HEK293 (cell line): ENCODE results near the gene UPP2.

Experiments
- CTCF ChIA-PET: fragments of 350-600 bp; formaldehyde crosslinking; extraction: SDS; loops from one replicate; lab custom pipeline; 2021; ENCODE audit warnings: antibody characterized with exemption; lab: Yijun Ruan, JAX
- POLR2A ChIA-PET: fragments of 300-600 bp; formaldehyde crosslinking; extraction: SDS; loops from one replicate; lab custom pipeline; 2020; ENCODE audit warnings: antibody characterized with exemption, inconsistent platforms; lab: Yijun Ruan, JAX
- H3K27ac ChIP-seq: fragments of 200-500 bp; sonication (Bioruptor generic); 2 replicates; pipeline ENCODE4 v1.5.1; 2014; ENCODE audit warnings: low read depth, low read length, control low read depth, inconsistent platforms; ENCODE audit errors: extremely low read depth
- H3K36me3 ChIP-seq, 2 experiments: fragments of 200-500 bp in 1 of 2; sonication (Bioruptor generic) in 1 of 2; 1 replicate in 1 of 2; 2 replicates in 1 of 2; pipeline ENCODE4 v1.5.1; 2014 to 2017; ENCODE audit warnings: inconsistent platforms in 2 of 2, low read length in 2 of 2; ENCODE audit not compliant: control insufficient read depth in 2 of 2, insufficient read depth in 1 of 2
- H3K4me1 ChIP-seq: fragments of 200-500 bp; sonication (Bioruptor generic); 2 replicates; pipeline ENCODE4 v1.5.1; 2014; ENCODE audit warnings: mild to moderate bottlenecking, low read length, inconsistent platforms; ENCODE audit not compliant: control insufficient read depth, insufficient read depth
- H3K4me3 ChIP-seq: 2 replicates; pipeline ENCODE4 v1.5.1; 2011; ENCODE audit warnings: low read depth, mild to moderate bottlenecking, control low read depth, low read length, moderate library complexity
- H3K9me3 ChIP-seq: fragments of 200-500 bp; sonication (Bioruptor generic); 2 replicates; pipeline ENCODE4 v1.5.1; 2014; ENCODE audit warnings: low read depth, low read length, inconsistent platforms; ENCODE audit not compliant: control insufficient read depth, insufficient read depth
- GLIS2 ChIP-seq: fragments of 450-650 bp; formaldehyde crosslinking; IDR thresholded peaks from 2 replicates; pipeline ENCODE4 v1.5.1; 2016; ENCODE audit warnings: missing biosample characterization, missing genetic modification characterization
- HOXA7 ChIP-seq: sonication (generic); formaldehyde crosslinking; IDR thresholded peaks from 2 replicates; pipeline ENCODE4 v1.8.1; 2022; ENCODE audit warnings: missing genetic modification reagents, borderline replicate concordance
- KLF7 ChIP-seq: fragments of 450-650 bp; formaldehyde crosslinking; IDR thresholded peaks from 2 replicates; pipeline ENCODE4 v1.5.1; 2016; ENCODE audit warnings: missing biosample characterization, missing genetic modification characterization, borderline replicate concordance
- MZF1 ChIP-seq: fragments of 450-650 bp; formaldehyde crosslinking; IDR thresholded peaks from 2 replicates; pipeline ENCODE4 v1.5.1; 2017; ENCODE audit warnings: missing biosample characterization, missing genetic modification characterization, borderline replicate concordance
- SP2 ChIP-seq: fragments of 450-650 bp; formaldehyde crosslinking; IDR thresholded peaks from 2 replicates; pipeline ENCODE4 v1.5.1; 2016; ENCODE audit warnings: missing biosample characterization, missing genetic modification characterization
- ZFP37 ChIP-seq: fragments of 450-650 bp; formaldehyde crosslinking; IDR thresholded peaks from 2 replicates; pipeline ENCODE4 v1.5.1; 2016; ENCODE audit warnings: missing biosample characterization, missing genetic modification characterization
- ZNF114 ChIP-seq: fragments of 450-650 bp; formaldehyde crosslinking; IDR thresholded peaks from 2 replicates; pipeline ENCODE4 v1.5.0; 2017; ENCODE audit warnings: missing biosample characterization, missing genetic modification characterization
- ZNF121 ChIP-seq: fragments of 450-650 bp; formaldehyde crosslinking; IDR thresholded peaks from 2 replicates; pipeline ENCODE4 v1.5.1; 2016; ENCODE audit warnings: missing biosample characterization, missing genetic modification characterization
- ZNF302 ChIP-seq: fragments of 450-650 bp; formaldehyde crosslinking; IDR thresholded peaks from 2 replicates; pipeline ENCODE4 v1.5.1; 2016; ENCODE audit warnings: missing biosample characterization, missing genetic modification characterization, low read depth
- ZNF560 ChIP-seq: fragments of 450-650 bp; formaldehyde crosslinking; IDR thresholded peaks from 2 replicates; pipeline ENCODE4 v1.5.1; 2017; ENCODE audit warnings: missing biosample characterization, missing genetic modification characterization, borderline replicate concordance
- ZNF561 ChIP-seq: fragments of 450-650 bp; IDR thresholded peaks from 2 replicates; pipeline ENCODE4 v1.5.1; 2018; ENCODE audit warnings: missing biosample characterization, missing genetic modification characterization, borderline replicate concordance
- ZNF610 ChIP-seq: fragments of 450-650 bp; formaldehyde crosslinking; IDR thresholded peaks from 2 replicates; pipeline ENCODE4 v1.5.1; 2016; ENCODE audit warnings: missing biosample characterization, missing genetic modification characterization, borderline replicate concordance
- ZNF658 ChIP-seq: fragments of 450-650 bp; formaldehyde crosslinking; IDR thresholded peaks from 2 replicates; pipeline ENCODE4; 2016; ENCODE audit warnings: missing biosample characterization, missing genetic modification characterization
- ZNF747 ChIP-seq: fragments of 450-650 bp; formaldehyde crosslinking; IDR thresholded peaks from 2 replicates; pipeline ENCODE4 v1.5.1; 2016; ENCODE audit warnings: missing biosample characterization, missing genetic modification characterization
- ZNF777 ChIP-seq: fragments of 450-650 bp; formaldehyde crosslinking; IDR thresholded peaks from 2 replicates; pipeline ENCODE4 v1.5.1; 2017; ENCODE audit warnings: missing biosample characterization, missing genetic modification characterization, borderline replicate concordance
- ZNF785 ChIP-seq: fragments of 450-650 bp; formaldehyde crosslinking; IDR thresholded peaks from 2 replicates; pipeline ENCODE4 v1.5.1; 2016; ENCODE audit warnings: missing biosample characterization, missing genetic modification characterization
- ZNF791 ChIP-seq: fragments of 450-650 bp; formaldehyde crosslinking; IDR thresholded peaks from 2 replicates; pipeline ENCODE4 v1.5.1; 2016; ENCODE audit warnings: missing biosample characterization, missing genetic modification characterization
- ZSCAN30 ChIP-seq: fragments of 450-650 bp; IDR thresholded peaks from 2 replicates; pipeline ENCODE4 v1.5.1; 2018; ENCODE audit warnings: missing biosample characterization, mild to moderate bottlenecking, missing genetic modification characterization, moderate library complexity
- ZXDB ChIP-seq: fragments of 450-650 bp; formaldehyde crosslinking; IDR thresholded peaks from 2 replicates; pipeline ENCODE4 v1.5.1; 2016; ENCODE audit warnings: missing biosample characterization, missing genetic modification characterization
- TF ChIP-seq, protein P1 (sequence below): fragments of 450-650 bp; formaldehyde crosslinking; IDR thresholded peaks from 2 replicates; pipeline ENCODE4 v1.5.1; 2016; ENCODE audit warnings: missing biosample characterization, missing genetic modification characterization, low read depth
- TF ChIP-seq, protein P2 (sequence below): fragments of 450-650 bp; formaldehyde crosslinking; IDR thresholded peaks from 2 replicates; pipeline ENCODE4 v1.5.1; 2016; ENCODE audit warnings: missing biosample characterization, missing genetic modification characterization, borderline replicate concordance
- TF ChIP-seq, protein P3 (sequence below): fragments of 450-650 bp; formaldehyde crosslinking; IDR thresholded peaks from 2 replicates; pipeline ENCODE4; 2016; ENCODE audit warnings: missing biosample characterization, missing genetic modification characterization
- TF ChIP-seq, protein P4 (sequence below): fragments of 450-650 bp; formaldehyde crosslinking; IDR thresholded peaks from 2 replicates; pipeline ENCODE4 v1.5.1; 2016; ENCODE audit warnings: missing biosample characterization, missing genetic modification characterization
- TF ChIP-seq, protein P5 (sequence below): fragments of 450-650 bp; formaldehyde crosslinking; IDR thresholded peaks from 2 replicates; pipeline ENCODE4 v1.5.1; 2016; ENCODE audit warnings: missing biosample characterization, missing genetic modification characterization
- TF ChIP-seq, protein P6 (sequence below): IDR thresholded peaks from 2 replicates; pipeline ENCODE4 v1.6.1; 2011; ENCODE audit warnings: mild to moderate bottlenecking, low read depth, low read length, borderline replicate concordance

The UPP2 gene

DNA sequence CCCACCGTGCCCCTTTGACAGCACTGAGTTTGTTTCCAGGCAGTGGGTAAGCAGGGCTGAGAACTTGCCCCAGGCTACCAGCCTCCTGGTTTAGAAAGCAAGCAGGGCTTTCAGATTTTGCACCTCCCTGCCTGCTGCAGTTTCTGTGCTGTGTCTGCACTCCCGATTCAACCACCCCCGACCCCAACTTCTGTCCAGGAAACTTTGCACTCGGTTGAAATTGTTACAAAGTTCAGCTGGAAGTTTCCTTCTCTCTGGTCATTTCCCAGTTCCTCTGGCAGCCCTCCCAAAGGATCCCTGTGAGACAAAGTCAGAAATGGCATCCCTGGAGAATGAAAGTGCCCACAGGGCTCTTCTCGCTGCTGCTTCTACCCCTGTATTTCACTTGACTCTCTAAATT, 12.4 kb upstream of the UPP2 start:
- Histone ChIP-seq H3K36me3 (no peaks in the 10 kb centered on the region), H3K9me3 (no peaks in the 10 kb centered on the region), H3K4me3 (no peak overlapping the region), H3K27ac (no peak overlapping the region), H3K4me1 (no peaks in the 10 kb centered on the region)
- TF ChIP-seq, protein P1, sequence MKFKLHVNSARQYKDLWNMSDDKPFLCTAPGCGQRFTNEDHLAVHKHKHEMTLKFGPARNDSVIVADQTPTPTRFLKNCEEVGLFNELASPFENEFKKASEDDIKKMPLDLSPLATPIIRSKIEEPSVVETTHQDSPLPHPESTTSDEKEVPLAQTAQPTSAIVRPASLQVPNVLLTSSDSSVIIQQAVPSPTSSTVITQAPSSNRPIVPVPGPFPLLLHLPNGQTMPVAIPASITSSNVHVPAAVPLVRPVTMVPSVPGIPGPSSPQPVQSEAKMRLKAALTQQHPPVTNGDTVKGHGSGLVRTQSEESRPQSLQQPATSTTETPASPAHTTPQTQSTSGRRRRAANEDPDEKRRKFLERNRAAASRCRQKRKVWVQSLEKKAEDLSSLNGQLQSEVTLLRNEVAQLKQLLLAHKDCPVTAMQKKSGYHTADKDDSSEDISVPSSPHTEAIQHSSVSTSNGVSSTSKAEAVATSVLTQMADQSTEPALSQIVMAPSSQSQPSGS, result no peak
- TF ChIP-seq ZFP37 (no peak), GLIS2 (tag by site-specific recombination) (no peak), ZNF791 (tag by site-specific recombination) (no peak), ZSCAN30 (tag by site-specific recombination) (no peak), ZNF114 (tag by site-specific recombination) (no peak), ZNF561 (tag by site-specific recombination) (no peak), ZNF658 (tag by site-specific recombination) (no peak), MZF1 (tag by site-specific recombination) (no peak), KLF7 (tag by site-specific recombination) (no peak), ZNF121 (no peak), ZNF302 (tag by site-specific recombination) (no peak), ZNF560 (tag by site-specific recombination) (no peak), ZNF785 (no peak), SP2 (tag by site-specific recombination) (no peak)
- TF ChIP-seq, protein P2, sequence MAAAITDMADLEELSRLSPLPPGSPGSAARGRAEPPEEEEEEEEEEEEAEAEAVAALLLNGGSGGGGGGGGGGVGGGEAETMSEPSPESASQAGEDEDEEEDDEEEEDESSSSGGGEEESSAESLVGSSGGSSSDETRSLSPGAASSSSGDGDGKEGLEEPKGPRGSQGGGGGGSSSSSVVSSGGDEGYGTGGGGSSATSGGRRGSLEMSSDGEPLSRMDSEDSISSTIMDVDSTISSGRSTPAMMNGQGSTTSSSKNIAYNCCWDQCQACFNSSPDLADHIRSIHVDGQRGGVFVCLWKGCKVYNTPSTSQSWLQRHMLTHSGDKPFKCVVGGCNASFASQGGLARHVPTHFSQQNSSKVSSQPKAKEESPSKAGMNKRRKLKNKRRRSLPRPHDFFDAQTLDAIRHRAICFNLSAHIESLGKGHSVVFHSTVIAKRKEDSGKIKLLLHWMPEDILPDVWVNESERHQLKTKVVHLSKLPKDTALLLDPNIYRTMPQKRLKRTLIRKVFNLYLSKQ (tag by site-specific recombination), result no peak
- TF ChIP-seq, protein P3, sequence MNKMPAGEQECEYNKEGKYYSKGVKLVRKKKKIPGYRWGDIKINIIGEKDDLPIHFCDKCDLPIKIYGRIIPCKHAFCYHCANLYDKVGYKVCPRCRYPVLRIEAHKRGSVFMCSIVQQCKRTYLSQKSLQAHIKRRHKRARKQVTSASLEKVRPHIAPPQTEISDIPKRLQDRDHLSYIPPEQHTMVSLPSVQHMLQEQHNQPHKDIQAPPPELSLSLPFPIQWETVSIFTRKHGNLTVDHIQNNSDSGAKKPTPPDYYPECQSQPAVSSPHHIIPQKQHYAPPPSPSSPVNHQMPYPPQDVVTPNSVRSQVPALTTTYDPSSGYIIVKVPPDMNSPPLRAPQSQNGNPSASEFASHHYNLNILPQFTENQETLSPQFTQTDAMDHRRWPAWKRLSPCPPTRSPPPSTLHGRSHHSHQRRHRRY (tag by site-specific recombination), result no peak
- TF ChIP-seq, protein P4, sequence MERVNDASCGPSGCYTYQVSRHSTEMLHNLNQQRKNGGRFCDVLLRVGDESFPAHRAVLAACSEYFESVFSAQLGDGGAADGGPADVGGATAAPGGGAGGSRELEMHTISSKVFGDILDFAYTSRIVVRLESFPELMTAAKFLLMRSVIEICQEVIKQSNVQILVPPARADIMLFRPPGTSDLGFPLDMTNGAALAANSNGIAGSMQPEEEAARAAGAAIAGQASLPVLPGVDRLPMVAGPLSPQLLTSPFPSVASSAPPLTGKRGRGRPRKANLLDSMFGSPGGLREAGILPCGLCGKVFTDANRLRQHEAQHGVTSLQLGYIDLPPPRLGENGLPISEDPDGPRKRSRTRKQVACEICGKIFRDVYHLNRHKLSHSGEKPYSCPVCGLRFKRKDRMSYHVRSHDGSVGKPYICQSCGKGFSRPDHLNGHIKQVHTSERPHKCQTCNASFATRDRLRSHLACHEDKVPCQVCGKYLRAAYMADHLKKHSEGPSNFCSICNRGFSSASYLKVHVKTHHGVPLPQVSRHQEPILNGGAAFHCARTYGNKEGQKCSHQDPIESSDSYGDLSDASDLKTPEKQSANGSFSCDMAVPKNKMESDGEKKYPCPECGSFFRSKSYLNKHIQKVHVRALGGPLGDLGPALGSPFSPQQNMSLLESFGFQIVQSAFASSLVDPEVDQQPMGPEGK (tag by site-specific recombination), result no peak
- POLR2A ChIA-PET, result no interaction called here
- CTCF ChIA-PET, result no interaction called here

DNA sequence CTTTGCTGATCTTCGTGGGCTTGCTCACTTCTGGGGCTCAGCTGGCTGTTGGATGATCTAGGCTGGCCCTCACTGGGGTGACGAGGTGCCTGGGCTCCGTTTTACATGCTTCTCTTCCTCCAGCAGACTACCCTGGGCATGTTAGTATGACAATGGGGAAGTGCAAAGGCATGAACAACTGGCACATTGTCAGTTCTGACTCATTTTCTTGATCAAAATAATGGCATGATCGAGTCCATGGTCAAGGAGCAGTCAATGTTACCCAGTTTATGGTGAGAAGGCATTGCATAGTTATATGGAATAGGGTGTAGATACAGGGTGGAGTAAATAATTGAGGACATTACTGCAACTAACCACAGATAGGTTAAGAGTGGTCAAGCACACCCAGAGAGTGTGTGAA, 10.0 kb upstream of the UPP2 start:
- ChIA-PET POLR2A (no interaction called here), CTCF (no interaction called here)
- no peak overlapping the region for H3K27ac ChIP-seq
- TF ChIP-seq, protein P5, sequence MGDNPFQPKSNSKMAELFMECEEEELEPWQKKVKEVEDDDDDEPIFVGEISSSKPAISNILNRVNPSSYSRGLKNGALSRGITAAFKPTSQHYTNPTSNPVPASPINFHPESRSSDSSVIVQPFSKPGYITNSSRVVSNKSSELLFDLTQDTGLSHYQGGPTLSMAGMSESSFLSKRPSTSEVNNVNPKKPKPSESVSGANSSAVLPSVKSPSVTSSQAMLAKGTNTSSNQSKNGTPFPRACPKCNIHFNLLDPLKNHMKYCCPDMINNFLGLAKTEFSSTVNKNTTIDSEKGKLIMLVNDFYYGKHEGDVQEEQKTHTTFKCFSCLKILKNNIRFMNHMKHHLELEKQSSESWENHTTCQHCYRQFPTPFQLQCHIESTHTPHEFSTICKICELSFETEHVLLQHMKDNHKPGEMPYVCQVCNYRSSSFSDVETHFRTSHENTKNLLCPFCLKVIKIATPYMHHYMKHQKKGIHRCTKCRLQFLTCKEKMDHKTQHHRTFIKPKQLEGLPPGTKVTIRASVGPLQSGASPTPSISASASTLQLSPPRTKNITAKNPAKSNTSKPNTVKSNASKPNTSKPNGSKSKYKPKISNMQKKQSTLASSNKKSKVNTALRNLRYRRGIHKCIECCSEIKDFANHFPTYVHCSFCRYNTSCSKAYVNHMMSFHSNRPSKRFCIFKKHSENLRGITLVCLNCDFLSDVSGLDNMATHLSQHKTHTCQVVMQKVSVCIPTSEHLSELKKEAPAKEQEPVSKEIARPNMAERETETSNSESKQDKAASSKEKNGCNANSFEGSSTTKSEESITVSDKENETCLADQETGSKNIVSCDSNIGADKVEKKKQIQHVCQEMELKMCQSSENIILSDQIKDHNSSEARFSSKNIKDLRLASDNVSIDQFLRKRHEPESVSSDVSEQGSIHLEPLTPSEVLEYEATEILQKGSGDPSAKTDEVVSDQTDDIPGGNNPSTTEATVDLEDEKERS (tag by site-specific recombination), result no peak
- TF ChIP-seq ZXDB (tag by site-specific recombination), result no peak
- no peak for TF ChIP-seq HOXA7 (CRISPR knock-in tag)
- TF ChIP-seq, protein P6, sequence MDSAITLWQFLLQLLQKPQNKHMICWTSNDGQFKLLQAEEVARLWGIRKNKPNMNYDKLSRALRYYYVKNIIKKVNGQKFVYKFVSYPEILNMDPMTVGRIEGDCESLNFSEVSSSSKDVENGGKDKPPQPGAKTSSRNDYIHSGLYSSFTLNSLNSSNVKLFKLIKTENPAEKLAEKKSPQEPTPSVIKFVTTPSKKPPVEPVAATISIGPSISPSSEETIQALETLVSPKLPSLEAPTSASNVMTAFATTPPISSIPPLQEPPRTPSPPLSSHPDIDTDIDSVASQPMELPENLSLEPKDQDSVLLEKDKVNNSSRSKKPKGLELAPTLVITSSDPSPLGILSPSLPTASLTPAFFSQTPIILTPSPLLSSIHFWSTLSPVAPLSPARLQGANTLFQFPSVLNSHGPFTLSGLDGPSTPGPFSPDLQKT, result no peak
- TF ChIP-seq ZNF777 (tag by site-specific recombination), result no peak
- no peak for TF ChIP-seq ZNF610 (tag by site-specific recombination)
- TF ChIP-seq ZNF747 (tag by site-specific recombination), result no peak
- H3K9me3 ChIP-seq, result no peaks in the 10 kb centered on the region
- no peaks in the 10 kb centered on the region for H3K36me3 ChIP-seq
- H3K4me3 ChIP-seq, result no peak overlapping the region
- no peaks in the 10 kb centered on the region for H3K4me1 ChIP-seq
